CD4-positive, alpha-beta T cell treated with Interleukin-4 for 4 hours (primary cell): Measurements from ENCODE around the gene ADH1C.

Experiments
- DNase-seq: peaks from one replicate; pipeline ENCODE4 v3.0.0-alpha.2; 2020

The ADH1C gene

DNA sequence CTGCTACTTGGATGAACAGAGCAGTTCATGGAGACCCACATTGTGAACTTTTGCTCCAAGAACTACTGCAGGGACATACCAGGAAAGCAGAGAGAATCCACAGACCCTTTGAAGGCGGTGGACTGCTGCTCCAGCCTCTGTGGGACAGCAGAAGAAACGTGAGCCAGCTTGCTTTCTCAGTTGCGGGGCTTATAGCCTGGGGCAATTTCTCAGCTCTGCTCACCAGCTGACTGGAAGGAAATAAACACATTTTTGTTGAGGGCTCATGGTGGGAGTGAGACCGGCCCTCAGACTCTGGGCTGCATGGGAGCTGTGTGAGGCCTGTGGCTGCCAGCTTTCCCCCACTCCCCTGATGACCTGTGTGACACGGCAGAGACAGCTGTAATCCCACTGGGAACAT, 59.2 kb downstream of the ADH1C start:
- no peak for DNase-seq

DNA sequence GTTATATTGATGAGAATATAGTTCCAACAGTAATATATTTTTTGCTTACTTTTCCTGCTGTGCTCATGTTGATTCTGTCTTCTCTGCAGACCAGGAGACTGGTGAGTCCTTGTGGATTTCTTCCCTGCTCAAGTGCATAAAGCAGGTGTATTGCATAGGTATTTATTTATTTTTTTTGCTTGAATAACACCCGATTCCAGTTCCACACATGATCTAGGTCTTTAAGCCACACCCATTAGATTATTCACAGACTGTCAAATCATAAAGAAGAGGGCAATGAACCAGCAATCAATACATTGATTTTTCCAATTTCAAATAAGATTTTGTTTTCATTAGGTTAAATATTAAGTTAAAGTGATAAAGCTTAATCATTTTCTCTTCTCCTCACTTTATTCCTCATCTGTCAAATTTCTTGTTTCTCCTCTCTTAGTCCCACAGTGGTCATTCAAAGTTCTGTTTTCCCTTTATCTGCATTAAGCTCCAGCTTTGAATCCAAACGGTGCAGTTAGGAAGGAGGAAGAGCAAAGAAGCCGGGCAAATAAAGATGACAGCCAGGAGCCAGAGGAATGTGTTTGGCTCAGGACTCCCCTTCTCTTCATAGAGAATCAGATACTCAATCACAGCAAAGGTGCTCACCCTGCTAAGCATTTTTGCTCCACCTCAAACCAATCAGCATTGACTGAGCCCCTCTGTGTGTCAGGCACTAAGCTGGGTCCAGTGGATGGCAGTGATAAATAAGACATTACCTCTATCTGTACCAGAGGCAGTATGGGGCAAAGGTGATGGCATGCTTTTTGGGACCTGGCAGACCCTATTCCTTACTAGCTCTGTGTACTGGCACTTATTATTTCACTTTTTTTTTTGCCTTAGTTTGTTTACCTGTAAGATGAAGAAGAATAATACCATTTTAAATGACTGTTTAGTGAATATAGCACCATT, 61.4 kb downstream of the ADH1C start, which contains the start of gene ADH1A:
Gene ADH1A (minus strand): TSS at position 138 of the 939 bp plus-strand sequence. CDS start 71 bp downstream, at position 67.
- DNase-seq: no peak
